Fibroblast of lung (primary cell): ENCODE results near the gene SLC16A1.

Experiments used
- CTCF ChIP-seq, 2 donors: IDR thresholded peaks in 1 of 2; conservative IDR thresholded peaks in 1 of 2; 1 replicate in 1 of 2; 2 replicates in 1 of 2; pipeline ENCODE4 v1.5.1; 2011 to 2012; ENCODE audit warnings: low read length in 2 of 2, control low read depth in 1 of 2, inconsistent platforms in 1 of 2, low read depth in 1 of 2, mild to moderate bottlenecking in 1 of 2
- EZH2 ChIP-seq: IDR thresholded peaks from 2 replicates; pipeline ENCODE4 v1.5.1; 2012; ENCODE audit warnings: low read length, control low read depth, mild to moderate bottlenecking; ENCODE audit errors: missing control alignments

GRCh38 chr1:112933820-112934571, 22.0 kb downstream of the SLC16A1 start:
- TF ChIP-seq CTCF (conservative IDR thresholded peaks at IDR 0.05 in 1 of 2, IDR thresholded peaks at IDR 0.05 in 1 of 2; ENCODE audit: low read depth in 1 of 2, low read length in 2 of 2) (no peak), EZH2 (no peak)
